Omental fat pad (tissue), 4 donors: ENCODE measurements around the gene ARHGEF3. TPM values are rescaled to one million over a fixed set of nuclear protein-coding genes. Genes with fewer than 3 reads are reported as not detected.
A peak's percentile ranks its signal among the peaks of the same experiment; 100 is the strongest.

Experiments
- ATAC-seq: fragments of 150-250 bp; one replicate; pipeline ENCODE4 v1.9.1; 2016; ENCODE audit warnings: mild to moderate bottlenecking, moderate library complexity; ENCODE audit not compliant: low FRiP score
- DNase-seq: peaks from one replicate; pipeline ENCODE4 v3.0.0-alpha.2; 2019; ENCODE audit warnings: low spot score
- CTCF ChIP-seq, 3 donors: fragments of 450-650 bp; IDR thresholded peaks; one replicate each; pipeline ENCODE4 v1.5.1; 2016 to 2017; ENCODE audit warnings: antibody characterized with exemption in 3 of 3, mild to moderate bottlenecking in 3 of 3, moderate library complexity in 2 of 3
- total RNA-seq, 4 donors: library from RNA; depleted of rRNA; stranded (reverse); fragments of >200 nt; gene quantifications; one replicate each; pipeline ENCODE4 v1.1.0, GENCODE V29; 2016

The ARHGEF3 gene
- total RNA-seq, 4 donors from 2014 or later = 16.9 to 26.3 (median 21.9) TPM

GRCh38 chr3:56802378-56802745 is 613 bp upstream of the ARHGEF3 start:
- DNase-seq = no peak
- no peak for TF ChIP-seq CTCF (IDR thresholded peaks at IDR 0.05)
- no peak for ATAC-seq

- DNase-seq (no peak), ATAC-seq (no peak)
- no peak for TF ChIP-seq CTCF (IDR thresholded peaks at IDR 0.05)
These were observed 702 bp downstream of the ARHGEF3 start for GRCh38 chr3:56800832-56801661.

- ATAC-seq (no peak), DNase-seq (no peak)
- TF ChIP-seq CTCF (IDR thresholded peaks at IDR 0.05) = no peak
These were observed 1.5 kb downstream of the ARHGEF3 start for GRCh38 chr3:56800130-56800831.

GRCh38 chr3:56799251-56799882 is 2.4 kb downstream of the ARHGEF3 start:
- DNase-seq (no peak), ATAC-seq (no peak)
- TF ChIP-seq CTCF (IDR thresholded peaks at IDR 0.05) = peak in 1 of 3 donors; percentile 3

GRCh38 chr3:56796996-56797395 is 4.8 kb downstream of the ARHGEF3 start:
- ATAC-seq (no peak), DNase-seq (no peak)
- TF ChIP-seq CTCF (IDR thresholded peaks at IDR 0.05) = no peak

- no peak for ATAC-seq
- no peak for TF ChIP-seq CTCF (IDR thresholded peaks at IDR 0.05)
- DNase-seq = no peak
These were observed 5.5 kb downstream of the ARHGEF3 start for GRCh38 chr3:56796202-56796601.
